ENCODE data around the gene FERMT2.
A peak's percentile ranks its signal among the peaks of the same experiment; 100 is the strongest.

The FERMT2 gene

GRCh38 chr14:52951681-52952554, 1.1 kb upstream of the FERMT2 start:
- H3K4me3 ChIP-seq (ENCODE audit: low read length): peak overlapping the region; percentile 61
- no peak for TF ChIP-seq ZNF274 (IDR thresholded peaks at IDR 0.05; ENCODE audit: low read depth, low read length)

DNA sequence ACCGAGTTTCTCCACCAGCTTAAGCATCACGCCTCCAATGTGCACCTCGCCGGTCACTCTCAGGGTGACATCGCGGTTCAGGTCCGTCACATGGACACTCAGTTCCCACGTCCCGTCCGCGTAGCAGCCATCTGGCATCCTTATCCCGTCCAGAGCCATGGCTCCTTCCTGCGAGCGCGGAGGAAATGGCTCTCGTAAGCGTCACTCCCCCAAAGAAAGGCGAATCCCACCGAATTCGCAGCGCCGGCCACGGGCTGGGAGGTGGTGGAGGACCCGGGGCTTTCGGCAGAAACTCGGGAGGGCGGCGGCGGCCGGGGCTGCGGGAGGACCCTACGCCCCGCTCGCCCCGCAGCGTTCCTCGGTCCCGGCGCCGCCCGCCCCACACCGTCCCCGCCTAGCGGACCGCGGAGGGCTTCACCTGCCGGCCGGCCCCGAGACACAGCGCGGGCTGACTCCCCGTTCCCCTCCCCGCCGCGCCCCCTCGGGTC, 396 bp downstream of the FERMT2 start:
- no peak for TF ChIP-seq ZNF274 (IDR thresholded peaks at IDR 0.05; ENCODE audit: low read depth, low read length)

GRCh38 chr14:52949711-52950409, 990 bp downstream of the FERMT2 start:
- TF ChIP-seq ZNF274 (IDR thresholded peaks at IDR 0.05; ENCODE audit: low read depth, low read length): no peak
- peak overlapping the region; percentile 56 for H3K4me3 ChIP-seq (ENCODE audit: low read length)

More for the DNA sequence above, 396 bp downstream of the FERMT2 start:
- H3K4me3 ChIP-seq (ENCODE audit: low read length): peak overlapping the region; percentile 56

DNA sequence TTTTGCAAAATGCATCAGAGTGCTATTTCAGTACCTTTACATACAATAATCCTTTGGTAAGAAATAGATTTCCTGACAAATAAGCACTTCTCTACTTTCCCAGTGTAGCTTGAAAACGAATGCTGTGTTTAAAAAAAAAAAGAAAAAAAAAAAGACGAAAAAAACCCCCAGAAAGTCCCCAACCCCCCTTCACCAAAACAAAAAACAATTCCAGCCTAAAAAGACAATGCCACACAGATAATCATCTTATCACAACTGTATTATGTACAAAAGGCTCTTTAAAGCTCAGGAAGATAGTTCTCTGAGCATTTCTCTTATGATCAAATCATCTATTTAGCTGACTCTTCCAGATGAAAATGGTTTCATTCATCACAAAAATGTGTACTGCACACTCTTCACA, 1.6 kb downstream of the FERMT2 start:
- peak overlapping the region; percentile 56; the same call in 1 of the 2 replicates for H3K4me3 ChIP-seq (ENCODE audit: low read length)
- TF ChIP-seq ZNF274 (IDR thresholded peaks at IDR 0.05; ENCODE audit: low read depth, low read length): no peak

GRCh38 chr14:52948836-52949235, 2.0 kb downstream of the FERMT2 start:
- TF ChIP-seq ZNF274 (IDR thresholded peaks at IDR 0.05; ENCODE audit: low read depth, low read length): no peak
- no peak overlapping the region; the same call in 1 of the 2 replicates for H3K4me3 ChIP-seq (ENCODE audit: low read length)

DNA sequence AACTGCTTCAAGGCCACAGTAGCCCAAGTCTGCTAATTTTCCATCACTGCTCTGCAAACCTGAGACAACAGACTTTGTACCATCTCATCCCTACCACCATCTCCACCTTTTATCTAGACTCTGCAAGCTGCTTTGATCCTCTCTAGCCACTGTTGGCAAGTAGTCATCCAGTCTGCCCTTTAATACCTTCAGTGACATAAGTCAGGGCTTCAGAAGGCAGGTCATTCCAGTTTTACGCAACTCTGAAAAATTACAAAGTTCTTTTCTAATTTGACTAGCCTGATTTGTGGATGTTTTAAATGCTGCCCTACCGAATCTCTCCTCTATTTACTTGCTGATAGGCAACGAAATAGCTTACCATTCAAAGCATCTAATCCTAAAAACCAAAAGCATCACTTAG, 2.8 kb downstream of the FERMT2 start:
- no peak overlapping the region for H3K4me3 ChIP-seq (ENCODE audit: low read length)
- no peak for TF ChIP-seq ZNF274 (IDR thresholded peaks at IDR 0.05; ENCODE audit: low read depth, low read length)

DNA sequence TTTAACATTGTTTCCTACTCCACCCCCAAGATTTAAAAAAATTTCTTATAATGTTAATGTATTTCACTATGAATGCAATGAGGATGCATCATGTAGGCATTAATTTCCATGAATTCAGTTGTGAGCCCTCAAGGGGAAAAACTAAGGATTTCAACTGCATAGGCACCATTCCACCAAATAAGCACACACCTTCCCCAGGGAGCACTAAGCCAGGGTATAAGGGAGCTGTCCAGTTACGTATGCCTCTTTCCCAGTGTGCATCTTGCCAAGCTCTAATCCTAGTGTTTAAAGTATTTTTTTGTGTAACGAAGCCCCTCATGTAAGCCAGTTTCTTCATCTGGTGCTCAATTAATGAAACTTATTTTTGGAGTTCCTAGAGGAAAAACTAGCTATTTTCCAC, 6.6 kb downstream of the FERMT2 start:
- no peak for TF ChIP-seq ZNF274 (IDR thresholded peaks at IDR 0.05; ENCODE audit: low read depth, low read length)
- H3K4me3 ChIP-seq (ENCODE audit: low read length): no peak overlapping the region

- no peak for TF ChIP-seq ZNF274 (IDR thresholded peaks at IDR 0.05; ENCODE audit: low read depth, low read length)
- no peak overlapping the region for H3K4me3 ChIP-seq (ENCODE audit: low read length)
Observed at GRCh38 chr14:52939427-52939826, 11.4 kb downstream of the FERMT2 start.

DNA sequence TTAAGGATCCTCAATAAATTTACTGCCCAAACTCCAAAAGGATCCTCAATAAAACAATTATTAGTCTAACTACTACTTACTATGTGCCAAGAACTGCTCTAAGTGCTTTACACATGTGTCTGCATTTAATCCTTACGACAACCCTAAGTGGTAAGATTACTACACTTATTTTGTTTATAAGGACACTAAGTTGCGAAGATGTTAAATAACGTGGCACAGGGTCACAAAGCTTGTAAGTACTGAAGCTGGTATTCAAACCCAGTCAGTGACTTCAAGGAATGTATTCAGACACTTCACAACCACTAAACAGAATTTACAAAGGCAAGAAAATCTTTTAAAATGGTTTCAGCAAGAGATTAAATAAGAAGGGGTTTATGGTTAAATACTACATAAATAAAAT, 13.0 kb downstream of the FERMT2 start:
- no peak for TF ChIP-seq ZNF274 (IDR thresholded peaks at IDR 0.05; ENCODE audit: low read depth, low read length)

GRCh38 chr14:52937306-52937705, 13.5 kb downstream of the FERMT2 start:
- no peak overlapping the region for H3K4me3 ChIP-seq (ENCODE audit: low read length)

More for the DNA sequence above, 13.0 kb downstream of the FERMT2 start:
- H3K4me3 ChIP-seq (ENCODE audit: low read length): no peak overlapping the region

DNA sequence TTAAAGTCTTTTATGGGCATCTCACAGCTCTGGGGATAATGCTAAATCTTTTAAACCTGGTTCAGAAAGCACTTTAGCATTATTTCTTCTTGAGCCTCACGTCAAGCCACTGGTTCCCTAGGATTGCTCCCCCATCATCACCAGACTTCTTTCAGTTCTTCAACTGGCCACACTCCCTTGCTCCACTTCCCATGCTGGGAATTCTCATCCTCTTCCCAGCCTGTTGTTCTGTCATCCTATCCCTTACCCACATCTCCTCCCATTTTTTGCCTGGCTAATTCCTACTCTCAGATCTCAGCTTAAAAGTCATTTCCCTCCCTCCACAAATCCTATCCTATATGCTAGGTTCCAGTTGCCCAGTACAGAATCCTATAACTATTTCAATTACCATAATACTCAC, 14.4 kb downstream of the FERMT2 start:
- H3K4me3 ChIP-seq (ENCODE audit: low read length): no peak overlapping the region
- TF ChIP-seq ZNF274 (IDR thresholded peaks at IDR 0.05; ENCODE audit: low read depth, low read length): no peak

More at GRCh38 chr14:52937306-52937705, 13.5 kb downstream of the FERMT2 start:
- no peak for TF ChIP-seq ZNF274 (IDR thresholded peaks at IDR 0.05; ENCODE audit: low read depth, low read length)

DNA sequence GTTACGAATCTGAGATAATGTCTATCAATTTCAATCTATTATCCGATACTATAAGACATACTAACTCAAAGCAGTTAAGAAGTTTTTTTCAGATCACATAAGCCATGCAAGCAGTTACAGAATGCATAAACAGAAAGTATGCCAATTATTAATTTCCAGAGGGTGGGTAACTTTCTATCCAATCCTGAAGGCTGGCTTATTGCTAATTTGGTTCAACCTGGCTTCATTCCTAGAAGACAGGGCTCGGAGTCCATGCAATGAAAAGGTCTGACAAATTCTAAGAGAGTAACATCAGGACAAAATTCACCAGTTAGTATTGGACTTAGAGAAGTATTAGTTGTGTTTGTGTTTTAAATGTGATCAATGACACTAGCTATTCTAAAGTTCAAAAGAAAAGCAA, 15.0 kb downstream of the FERMT2 start:
- no peak overlapping the region for H3K4me3 ChIP-seq (ENCODE audit: low read length)
- no peak for TF ChIP-seq ZNF274 (IDR thresholded peaks at IDR 0.05; ENCODE audit: low read depth, low read length)

DNA sequence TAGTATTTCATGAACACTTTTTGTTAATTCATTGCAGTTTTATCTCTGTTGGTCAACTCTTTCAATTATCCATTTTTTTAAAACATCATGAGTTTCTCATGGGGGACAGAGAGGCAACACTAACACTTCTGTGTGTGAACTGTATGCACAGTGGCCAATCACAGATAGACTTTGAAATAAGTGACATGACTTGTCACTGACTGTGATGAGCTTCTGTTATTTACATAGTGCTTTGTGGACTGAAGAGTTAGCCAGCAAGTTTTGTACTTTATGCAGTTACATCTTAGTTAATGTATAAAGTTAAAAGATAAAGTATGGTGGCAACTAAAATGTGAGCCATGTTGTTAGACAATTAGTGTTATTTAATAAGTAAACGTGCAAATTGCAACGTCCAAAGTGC, 16.1 kb downstream of the FERMT2 start:
- TF ChIP-seq ZNF274 (IDR thresholded peaks at IDR 0.05; ENCODE audit: low read depth, low read length): no peak
- no peak overlapping the region for H3K4me3 ChIP-seq (ENCODE audit: low read length)

GRCh38 chr14:52929192-52929807, 21.6 kb downstream of the FERMT2 start:
- TF ChIP-seq ZNF274 (IDR thresholded peaks at IDR 0.05; ENCODE audit: low read depth, low read length): no peak
- no peak overlapping the region for H3K4me3 ChIP-seq (ENCODE audit: low read length)
